Colonic mucosa (tissue), 4 donors: ENCODE measurements around the gene LSP1. TPM values are rescaled to one million over a fixed set of nuclear protein-coding genes. Genes with fewer than 3 reads are reported as not detected.
A peak's percentile ranks its signal among the peaks of the same experiment; 100 is the strongest.

Source experiments
- DNase-seq: peaks from one replicate; pipeline ENCODE4 v3.0.0-alpha.2; 2020
- H3K27ac ChIP-seq: fragments of 200-600 bp; one replicate; pipeline ENCODE4 v1.8.0; 2021
- H3K27me3 ChIP-seq: fragments of 200-600 bp; one replicate; pipeline ENCODE4 v1.8.0; 2021
- H3K36me3 ChIP-seq: fragments of 200-600 bp; one replicate; pipeline ENCODE4 v1.8.0; 2021
- H3K4me1 ChIP-seq: fragments of 200-600 bp; one replicate; pipeline ENCODE4 v1.8.0; 2021; ENCODE audit warnings: mild to moderate bottlenecking
- H3K4me3 ChIP-seq: fragments of 200-600 bp; one replicate; pipeline ENCODE4 v1.8.0; 2021
- H3K9ac ChIP-seq, 2 donors: one replicate each; pipeline ENCODE4 v1.7.0; 2013; ENCODE audit warnings: control low read depth in 2 of 2, low read depth in 2 of 2, low read length in 2 of 2
- H3K9me3 ChIP-seq: fragments of 200-600 bp; one replicate; pipeline ENCODE4 v1.8.0; 2021
- intact Hi-C: fragments of 100-400 bp; cut with DNase I; formaldehyde crosslinking; loops from one replicate; pipeline ENCODE4 v1.14.1; 2022
- total RNA-seq, 2 donors: library from RNA; stranded (reverse); fragmentation: NEBNext Ultra II Directional in 1 of 2; extraction: Animal tissue kit (Norgen Biotek cat#: 25700) in 1 of 2; gene quantifications; one replicate each; pipeline ENCODE4 v1.2.1, GENCODE V29; 2021
- TF ChIP-seq, protein P1 (sequence below): fragments of 200-600 bp; IDR thresholded peaks from one replicate; pipeline ENCODE4 v1.8.0; 2022; ENCODE audit warnings: antibody characterized with exemption, mild to moderate bottlenecking
- donor health status: healthy.
- donor health status: DM: no; HTN: no; CAD: no.
- donor health status: DM: no; HTN: no; CAD: no.

The LSP1 gene
- total RNA-seq, 2 donors from 2014 or later, result 18.9 to 23.0 TPM

DNA sequence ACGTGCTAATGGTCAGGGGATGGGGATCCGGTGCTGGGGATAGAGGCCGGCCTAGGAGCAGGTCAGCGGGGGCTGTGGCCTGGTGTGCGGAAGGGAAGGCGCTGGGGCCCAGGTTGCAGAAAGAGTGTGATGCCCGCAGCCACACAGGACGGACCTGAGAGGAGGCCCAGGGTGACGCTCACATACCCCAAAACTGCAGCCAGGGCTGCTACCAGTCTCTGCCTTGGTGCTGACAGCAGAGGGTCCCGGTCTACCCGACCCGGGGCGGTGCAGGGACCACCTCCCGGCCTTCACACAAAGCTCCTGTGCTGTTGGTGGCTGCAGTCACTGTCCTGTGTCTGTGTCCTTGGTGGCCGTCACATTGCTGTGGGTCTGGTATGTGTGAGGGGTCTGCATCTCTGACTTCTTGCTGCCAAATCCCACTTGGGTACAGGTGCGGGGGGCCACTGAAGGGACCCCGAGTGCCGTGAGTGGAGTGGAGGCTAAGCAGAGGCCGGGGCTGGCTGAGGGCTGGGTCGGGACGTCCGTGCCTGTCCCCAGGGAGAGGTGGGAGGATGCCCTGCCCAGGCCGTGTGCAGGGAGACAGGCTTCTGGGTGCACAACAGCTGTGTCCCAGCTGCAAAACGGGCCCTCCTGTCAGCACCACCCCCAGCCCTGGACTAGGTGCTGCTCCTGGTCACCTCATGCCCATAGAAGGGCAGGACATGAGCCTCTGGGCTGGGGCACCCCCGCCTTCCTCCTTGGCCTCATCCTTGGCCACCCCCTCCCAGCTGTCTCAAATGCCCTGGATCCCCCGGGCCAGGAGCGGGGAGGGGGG lies 1.5 kb downstream of the LSP1 start:
- no peaks in the 10 kb centered on the region for H3K4me1 ChIP-seq
- intact Hi-C loops, result no loop called here
- H3K27me3 ChIP-seq, result no peaks in the 10 kb centered on the region
- H3K4me3 ChIP-seq, result peak overlapping the region; percentile 38
- TF ChIP-seq, protein P1, sequence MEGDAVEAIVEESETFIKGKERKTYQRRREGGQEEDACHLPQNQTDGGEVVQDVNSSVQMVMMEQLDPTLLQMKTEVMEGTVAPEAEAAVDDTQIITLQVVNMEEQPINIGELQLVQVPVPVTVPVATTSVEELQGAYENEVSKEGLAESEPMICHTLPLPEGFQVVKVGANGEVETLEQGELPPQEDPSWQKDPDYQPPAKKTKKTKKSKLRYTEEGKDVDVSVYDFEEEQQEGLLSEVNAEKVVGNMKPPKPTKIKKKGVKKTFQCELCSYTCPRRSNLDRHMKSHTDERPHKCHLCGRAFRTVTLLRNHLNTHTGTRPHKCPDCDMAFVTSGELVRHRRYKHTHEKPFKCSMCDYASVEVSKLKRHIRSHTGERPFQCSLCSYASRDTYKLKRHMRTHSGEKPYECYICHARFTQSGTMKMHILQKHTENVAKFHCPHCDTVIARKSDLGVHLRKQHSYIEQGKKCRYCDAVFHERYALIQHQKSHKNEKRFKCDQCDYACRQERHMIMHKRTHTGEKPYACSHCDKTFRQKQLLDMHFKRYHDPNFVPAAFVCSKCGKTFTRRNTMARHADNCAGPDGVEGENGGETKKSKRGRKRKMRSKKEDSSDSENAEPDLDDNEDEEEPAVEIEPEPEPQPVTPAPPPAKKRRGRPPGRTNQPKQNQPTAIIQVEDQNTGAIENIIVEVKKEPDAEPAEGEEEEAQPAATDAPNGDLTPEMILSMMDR, result no peak
- H3K9me3 ChIP-seq, result no peaks in the 10 kb centered on the region
- H3K9ac ChIP-seq, result peak overlapping the region; percentile 43 to 81
- DNase-seq, result no peak
- no peaks in the 10 kb centered on the region for H3K36me3 ChIP-seq
- no peak overlapping the region for H3K27ac ChIP-seq

GRCh38 chr11:1854949-1855885 lies 2.3 kb downstream of the LSP1 start:
- intact Hi-C loops, result no loop called here
- H3K9me3 ChIP-seq, result no peaks in the 10 kb centered on the region
- H3K4me1 ChIP-seq, result no peaks in the 10 kb centered on the region
- TF ChIP-seq, protein P1, result no peak
- peak overlapping the region; percentile 38 for H3K4me3 ChIP-seq
- no peak overlapping the region for H3K27ac ChIP-seq
- DNase-seq, result no peak
- H3K36me3 ChIP-seq, result no peaks in the 10 kb centered on the region
- no peak overlapping the region for H3K9ac ChIP-seq
- no peaks in the 10 kb centered on the region for H3K27me3 ChIP-seq

DNA sequence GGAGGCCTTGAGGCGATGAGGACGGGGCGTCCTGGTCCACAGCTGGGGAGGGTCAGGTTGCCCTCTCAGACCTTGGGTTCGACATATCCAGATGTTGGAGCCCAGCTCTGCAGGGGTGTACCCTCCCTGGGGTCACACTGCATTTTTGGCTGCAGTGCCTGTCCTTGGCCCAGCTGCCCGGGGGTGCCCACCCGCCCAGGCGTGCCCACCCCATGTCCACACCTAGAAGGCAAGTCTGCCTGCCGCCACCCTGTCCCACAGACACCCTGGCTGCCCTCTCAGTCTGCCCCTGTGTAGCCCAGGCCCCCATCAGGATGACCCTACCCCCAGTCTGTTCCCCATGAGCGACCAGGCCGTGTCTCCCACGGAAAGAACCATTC lies 3.0 kb downstream of the LSP1 start:
- Histone ChIP-seq H3K9ac (no peak overlapping the region), H3K27ac (no peak overlapping the region), H3K4me1 (no peaks in the 10 kb centered on the region), H3K9me3 (no peaks in the 10 kb centered on the region), H3K4me3 (no peak overlapping the region), H3K36me3 (no peaks in the 10 kb centered on the region), H3K27me3 (no peaks in the 10 kb centered on the region)
- TF ChIP-seq, protein P1, result no peak
- no peak for DNase-seq
- intact Hi-C loops, result no loop called here

DNA sequence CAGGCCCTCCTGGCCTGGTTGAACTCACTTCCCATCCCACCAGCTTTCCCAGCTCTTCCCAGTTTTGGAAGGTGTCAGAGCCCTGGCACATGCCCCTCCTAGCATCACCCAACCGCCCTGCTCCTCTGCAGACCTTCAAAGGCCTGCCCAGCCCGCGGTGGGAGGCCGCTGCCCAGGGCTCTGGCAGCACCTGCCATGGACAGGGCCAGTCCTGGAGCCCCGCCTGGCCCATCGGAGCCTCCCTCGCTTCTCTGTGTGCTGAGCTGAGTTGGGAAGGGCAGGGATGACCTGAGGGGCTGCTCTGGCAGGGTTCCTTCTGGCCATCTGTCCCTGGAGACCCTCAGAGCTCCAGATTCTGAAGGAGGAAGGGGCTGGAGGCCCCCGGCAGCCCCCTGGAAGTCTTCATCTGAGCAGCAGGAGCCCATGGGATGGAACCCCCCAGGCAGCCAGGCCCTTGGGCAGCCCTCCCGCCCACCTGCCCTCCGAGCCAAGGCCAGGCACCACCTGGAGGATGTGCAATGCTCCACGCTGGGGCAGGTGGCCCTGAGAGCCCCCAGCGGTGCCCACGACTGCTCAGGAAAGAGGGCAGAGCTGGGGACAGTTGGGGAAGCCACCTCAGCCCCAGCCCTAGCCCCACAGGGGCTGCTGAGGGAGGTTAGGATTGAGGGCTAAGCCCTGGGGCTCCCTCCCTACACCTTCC lies 3.6 kb downstream of the LSP1 start:
- no peak overlapping the region for H3K4me3 ChIP-seq
- TF ChIP-seq, protein P1, result no peak
- no peaks in the 10 kb centered on the region for H3K4me1 ChIP-seq
- no peak overlapping the region for H3K9ac ChIP-seq
- H3K9me3 ChIP-seq, result no peaks in the 10 kb centered on the region
- H3K36me3 ChIP-seq, result no peaks in the 10 kb centered on the region
- intact Hi-C loops, result no loop called here
- H3K27me3 ChIP-seq, result no peaks in the 10 kb centered on the region
- DNase-seq, result no peak
- H3K27ac ChIP-seq, result no peak overlapping the region

DNA sequence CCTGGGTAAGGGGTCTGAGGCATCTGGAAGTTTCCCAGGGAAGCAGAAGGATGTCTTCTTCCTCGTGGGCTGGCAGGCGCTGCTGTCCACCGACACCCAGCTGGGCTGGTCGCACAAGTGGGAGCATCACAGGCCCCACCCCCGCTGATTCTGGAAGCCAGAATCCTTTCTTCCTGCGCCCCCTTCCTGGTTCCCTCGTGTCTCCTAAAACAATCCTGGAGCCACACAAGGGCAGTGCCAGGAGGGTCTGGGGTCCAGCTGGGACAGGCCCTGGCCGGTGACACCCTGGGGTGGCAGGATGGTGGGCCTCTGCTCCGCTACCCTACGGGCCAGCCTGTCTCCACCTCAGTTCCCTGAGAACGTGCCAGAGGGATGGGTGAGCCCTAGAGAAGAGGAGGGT lies 4.2 kb downstream of the LSP1 start:
- Histone ChIP-seq H3K4me1 (no peaks in the 10 kb centered on the region), H3K4me3 (no peak overlapping the region), H3K9ac (no peak overlapping the region), H3K36me3 (no peaks in the 10 kb centered on the region), H3K27ac (no peak overlapping the region), H3K27me3 (no peaks in the 10 kb centered on the region), H3K9me3 (no peaks in the 10 kb centered on the region)
- TF ChIP-seq, protein P1, result no peak
- DNase-seq, result no peak
- intact Hi-C loops, result no loop called here
